Measurements from ENCODE around the gene PRADC1.

Gene PRADC1

GRCh38 chr2:73259276-73259675 is 26.2 kb upstream of the PRADC1 start:
- DNase-seq (ENCODE audit: low read depth in 2 of 2, low spot score in 1 of 2), result no peak

GRCh38 chr2:73258913-73259215 is 25.8 kb upstream of the PRADC1 start:
- no peak for DNase-seq (ENCODE audit: low read depth in 2 of 2, low spot score in 1 of 2)

GRCh38 chr2:73258186-73258912 is 25.3 kb upstream of the PRADC1 start:
- no peak for DNase-seq (ENCODE audit: low read depth in 2 of 2, low spot score in 1 of 2)

- DNase-seq (ENCODE audit: low read depth in 2 of 2, low spot score in 1 of 2), result no peak
Observed at GRCh38 chr2:73257425-73258125, 24.5 kb upstream of the PRADC1 start.

GRCh38 chr2:73257021-73257420 is 24.0 kb upstream of the PRADC1 start:
- no peak for DNase-seq (ENCODE audit: low read depth in 2 of 2, low spot score in 1 of 2)

- no peak for DNase-seq (ENCODE audit: low read depth in 2 of 2, low spot score in 1 of 2)
Observed at GRCh38 chr2:73256618-73256922, 23.5 kb upstream of the PRADC1 start.

GRCh38 chr2:73255907-73256617 is 23.0 kb upstream of the PRADC1 start:
- DNase-seq (ENCODE audit: low read depth in 2 of 2, low spot score in 1 of 2), result no peak

GRCh38 chr2:73255007-73255644 is 22.1 kb upstream of the PRADC1 start:
- DNase-seq (ENCODE audit: low read depth in 2 of 2, low spot score in 1 of 2), result no peak

- DNase-seq (ENCODE audit: low read depth in 2 of 2, low spot score in 1 of 2), result no peak
Observed at GRCh38 chr2:73254343-73255006, 21.4 kb upstream of the PRADC1 start.

- DNase-seq (ENCODE audit: low read depth in 2 of 2, low spot score in 1 of 2), result no peak
Observed at GRCh38 chr2:73253901-73254300, 20.9 kb upstream of the PRADC1 start.

GRCh38 chr2:73253400-73253799 is 20.4 kb upstream of the PRADC1 start:
- no peak for DNase-seq (ENCODE audit: low read depth in 2 of 2, low spot score in 1 of 2)

- no peak for DNase-seq (ENCODE audit: low read depth in 2 of 2, low spot score in 1 of 2)
Observed at GRCh38 chr2:73252238-73253027, 19.4 kb upstream of the PRADC1 start.

- DNase-seq (ENCODE audit: low read depth in 2 of 2, low spot score in 1 of 2), result no peak
Observed at GRCh38 chr2:73250872-73251846, 18.1 kb upstream of the PRADC1 start.

GRCh38 chr2:73249636-73250035 is 16.6 kb upstream of the PRADC1 start:
- DNase-seq (ENCODE audit: low read depth in 2 of 2, low spot score in 1 of 2), result no peak

GRCh38 chr2:73246850-73247249 is 13.8 kb upstream of the PRADC1 start:
- DNase-seq (ENCODE audit: low read depth in 2 of 2, low spot score in 1 of 2), result no peak

GRCh38 chr2:73244580-73244979 is 11.5 kb upstream of the PRADC1 start:
- DNase-seq (ENCODE audit: low read depth in 2 of 2, low spot score in 1 of 2), result no peak

GRCh38 chr2:73243884-73244570 is 11.0 kb upstream of the PRADC1 start:
- no peak for DNase-seq (ENCODE audit: low read depth in 2 of 2, low spot score in 1 of 2)

GRCh38 chr2:73239776-73240175 is 6.7 kb upstream of the PRADC1 start:
- DNase-seq (ENCODE audit: low read depth in 2 of 2, low spot score in 1 of 2), result no peak

- no peak for DNase-seq (ENCODE audit: low read depth in 2 of 2, low spot score in 1 of 2)
Observed at GRCh38 chr2:73238976-73239375, 5.9 kb upstream of the PRADC1 start.
